Germinal center (tissue), 1 donor: Measurements from ENCODE around the gene IFT27.

Experiments
- DNase-seq: peaks from one replicate; pipeline ENCODE4 v3.0.0; 2012; ENCODE audit warnings: mixed read lengths, low spot score

The IFT27 gene

GRCh38 chr22:36725366-36726006 lies 50.4 kb downstream of the IFT27 start:
- DNase-seq, result no peak

GRCh38 chr22:36724836-36725235 lies 51.1 kb downstream of the IFT27 start:
- no peak for DNase-seq

GRCh38 chr22:36722055-36722454 lies 53.9 kb downstream of the IFT27 start:
- no peak for DNase-seq

GRCh38 chr22:36715647-36716046 lies 60.3 kb downstream of the IFT27 start:
- no peak for DNase-seq

GRCh38 chr22:36714110-36714509 lies 61.8 kb downstream of the IFT27 start:
- DNase-seq, result no peak

- no peak for DNase-seq
Measured at GRCh38 chr22:36713436-36713835, 62.5 kb downstream of the IFT27 start.
